HepG2 (cell line): ENCODE results near the gene NPHS1. TPM values are rescaled to one million over a fixed set of nuclear protein-coding genes. Genes with fewer than 3 reads are reported as not detected.

ENCODE experiments used
- DPF2 ChIP-seq: sonication (generic); formaldehyde crosslinking; IDR thresholded peaks from 2 replicates; pipeline ENCODE4 v1.4.0; 2020; ENCODE audit warnings: mild to moderate bottlenecking, low read depth, missing genetic modification reagents, borderline replicate concordance
- EEA1 ChIP-seq: sonication (generic); formaldehyde crosslinking; IDR thresholded peaks from 2 replicates; pipeline ENCODE4 v1.5.1; 2020; ENCODE audit warnings: mild to moderate bottlenecking, missing genetic modification reagents, borderline replicate concordance
- ETV6 ChIP-seq: sonication (generic); formaldehyde crosslinking; conservative IDR thresholded peaks from 2 replicates; pipeline ENCODE4 v1.4.0; 2020; ENCODE audit warnings: missing genetic modification reagents
- FOXJ3 ChIP-seq: sonication (generic); formaldehyde crosslinking; IDR thresholded peaks from 2 replicates; pipeline ENCODE4 v1.4.0; 2020; ENCODE audit warnings: missing genetic modification reagents, mild to moderate bottlenecking, borderline replicate concordance
- FOXK2 ChIP-seq: fragments of 450-650 bp; IDR thresholded peaks from 2 replicates; pipeline ENCODE4 v1.6.1; 2016
- GATA4 ChIP-seq: sonication (generic); IDR thresholded peaks from 2 replicates; pipeline ENCODE4 v1.6.1; 2016; ENCODE audit warnings: antibody characterized with exemption, low read depth, borderline replicate concordance
- GZF1 ChIP-seq: sonication (generic); formaldehyde crosslinking; IDR thresholded peaks from 2 replicates; pipeline ENCODE4 v1.5.1; 2020; ENCODE audit warnings: mild to moderate bottlenecking, missing genetic modification reagents
- KDM6A ChIP-seq: IDR thresholded peaks from 2 replicates; pipeline ENCODE4 v1.6.1; 2016; ENCODE audit warnings: low read depth
- KLF9 ChIP-seq: IDR thresholded peaks from 2 replicates; pipeline ENCODE4 v1.6.1; 2016; ENCODE audit warnings: low read depth
- ONECUT2 ChIP-seq: sonication (generic); formaldehyde crosslinking; IDR thresholded peaks from 2 replicates; pipeline ENCODE4 v1.4.0; 2020; ENCODE audit warnings: missing genetic modification reagents
- PHF8 ChIP-seq: sonication (generic); formaldehyde crosslinking; IDR thresholded peaks from 2 replicates; pipeline ENCODE4 v1.5.0; 2020; ENCODE audit warnings: missing genetic modification reagents
- POLR2AphosphoS5 ChIP-seq: IDR thresholded peaks from 2 replicates; pipeline ENCODE4 v1.6.1; 2012; ENCODE audit warnings: low read depth, low read length
- RORA ChIP-seq: sonication (generic); formaldehyde crosslinking; IDR thresholded peaks from 2 replicates; pipeline ENCODE4 v1.5.0; 2020; ENCODE audit warnings: mild to moderate bottlenecking, missing genetic modification reagents, moderate library complexity
- WIZ ChIP-seq: sonication (generic); formaldehyde crosslinking; IDR thresholded peaks from 2 replicates; pipeline ENCODE4 v1.5.1; 2020; ENCODE audit warnings: mild to moderate bottlenecking, missing genetic modification reagents
- YY1 ChIP-seq: IDR thresholded peaks from 2 replicates; pipeline ENCODE4 v1.6.1; 2011; ENCODE audit warnings: low read length, low read depth, moderate library complexity, mild to moderate bottlenecking; ENCODE audit not compliant: insufficient read depth, insufficient replicate concordance
- ZBTB8A ChIP-seq: sonication (generic); formaldehyde crosslinking; IDR thresholded peaks from 2 replicates; pipeline ENCODE4 v1.4.0; 2020; ENCODE audit warnings: mild to moderate bottlenecking, low read depth, missing genetic modification reagents, borderline replicate concordance
- ZFP1 ChIP-seq: IDR thresholded peaks from 2 replicates; pipeline ENCODE4 v1.6.1; 2016
- ZNF33A ChIP-seq: sonication (generic); formaldehyde crosslinking; IDR thresholded peaks from 2 replicates; pipeline ENCODE4 v1.5.1; 2020; ENCODE audit warnings: missing genetic modification reagents, mild to moderate bottlenecking, moderate library complexity, borderline replicate concordance
- ZNF484 ChIP-seq: sonication (generic); formaldehyde crosslinking; IDR thresholded peaks from 2 replicates; pipeline ENCODE4 v1.5.1; 2020; ENCODE audit warnings: mild to moderate bottlenecking, low read depth, missing genetic modification reagents, borderline replicate concordance
- ZNF558 ChIP-seq: sonication (generic); formaldehyde crosslinking; IDR thresholded peaks from 2 replicates; pipeline ENCODE4 v1.9.0; 2022; ENCODE audit warnings: mild to moderate bottlenecking, missing genetic modification reagents, borderline replicate concordance
- ZNF615 ChIP-seq: sonication (generic); formaldehyde crosslinking; IDR thresholded peaks from 2 replicates; pipeline ENCODE4 v1.5.0; 2020; ENCODE audit warnings: mild to moderate bottlenecking, missing genetic modification reagents, borderline replicate concordance
- polyA plus RNA-seq, 8 experiments: library from polyadenylated mRNA; depleted of rRNA in 3 of 8; stranded (reverse) in 7 of 8; unstranded in 1 of 8; fragments of >200 nt; fragmentation: Illumina TruSeq in 4 of 8; extraction: Trizol in 4 of 8; gene quantifications; 2 replicates each; pipeline versions ENCODE4 v1.2.1 to v1.2.3, GENCODE V29; 2011 to 2016; ENCODE audit warnings: low read depth in 4 of 8, missing spikeins in 1 of 8, mixed read lengths in 1 of 8; ENCODE audit not compliant: insufficient read depth in 1 of 8
- total RNA-seq, 5 experiments: library from RNA; depleted of rRNA; stranded (reverse); fragments of >200 nt; fragmentation: Illumina TruSeq; extraction: Trizol; gene quantifications; 2 replicates each; pipeline ENCODE4 v1.2.3, GENCODE V29; 2016; ENCODE audit warnings: low read depth in 1 of 5
- TF ChIP-seq, protein P1 (sequence below): sonication (generic); formaldehyde crosslinking; IDR thresholded peaks from 2 replicates; pipeline ENCODE4 v1.4.0; 2020; ENCODE audit warnings: mild to moderate bottlenecking, missing genetic modification reagents
- TF ChIP-seq, protein P2 (sequence below): sonication (generic); formaldehyde crosslinking; IDR thresholded peaks from 2 replicates; pipeline ENCODE4 v1.5.0; 2020; ENCODE audit warnings: missing genetic modification reagents
- TF ChIP-seq, protein P3 (sequence below): sonication (generic); formaldehyde crosslinking; IDR thresholded peaks from 2 replicates; pipeline ENCODE4 v1.4.0; 2020; ENCODE audit warnings: missing genetic modification reagents, borderline replicate concordance
- TF ChIP-seq, protein P4 (sequence below): sonication (generic); formaldehyde crosslinking; IDR thresholded peaks from 2 replicates; pipeline ENCODE4 v1.4.0; 2020; ENCODE audit warnings: missing genetic modification reagents
- TF ChIP-seq, protein P5 (sequence below): sonication (generic); formaldehyde crosslinking; IDR thresholded peaks from 2 replicates; pipeline ENCODE4 v1.8.1; 2022; ENCODE audit warnings: mild to moderate bottlenecking, missing genetic modification reagents

NPHS1 gene
- total and polyA plus RNA-seq, 2 of the 13 experiments (the other 11 are each of a cell fraction or from before 2014, with no cell fraction given), result not detected

DNA sequence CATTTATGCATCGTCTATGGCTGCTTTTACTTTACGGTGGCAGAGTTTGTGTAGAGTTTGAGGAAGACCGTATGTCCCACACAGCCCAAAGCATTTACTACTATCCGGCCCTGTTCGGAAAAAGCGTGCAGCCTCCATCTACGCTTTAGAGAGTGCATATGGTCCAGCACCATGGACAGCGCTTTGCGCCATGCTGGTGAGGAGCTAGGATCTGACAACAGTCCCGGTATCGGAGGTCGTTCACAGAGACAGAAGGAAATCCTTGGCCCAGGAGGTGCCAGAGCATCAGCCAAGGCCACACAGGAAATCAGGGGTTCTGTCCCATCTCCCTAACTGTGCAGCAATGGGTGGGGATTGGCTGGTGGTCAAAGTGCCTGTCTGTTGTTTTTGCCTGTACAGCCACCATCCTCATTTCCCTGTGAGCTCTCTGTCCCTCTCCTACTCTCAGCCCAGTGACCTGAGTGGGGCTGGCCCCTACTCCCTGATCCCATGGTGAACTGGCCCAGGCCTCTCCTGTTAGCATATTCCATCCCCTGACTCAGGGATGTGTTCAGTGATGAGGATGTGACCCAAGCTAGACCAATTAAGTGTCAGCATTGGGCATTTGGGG lies 23.5 kb downstream of the NPHS1 start (continued):
- TF ChIP-seq, protein P1, sequence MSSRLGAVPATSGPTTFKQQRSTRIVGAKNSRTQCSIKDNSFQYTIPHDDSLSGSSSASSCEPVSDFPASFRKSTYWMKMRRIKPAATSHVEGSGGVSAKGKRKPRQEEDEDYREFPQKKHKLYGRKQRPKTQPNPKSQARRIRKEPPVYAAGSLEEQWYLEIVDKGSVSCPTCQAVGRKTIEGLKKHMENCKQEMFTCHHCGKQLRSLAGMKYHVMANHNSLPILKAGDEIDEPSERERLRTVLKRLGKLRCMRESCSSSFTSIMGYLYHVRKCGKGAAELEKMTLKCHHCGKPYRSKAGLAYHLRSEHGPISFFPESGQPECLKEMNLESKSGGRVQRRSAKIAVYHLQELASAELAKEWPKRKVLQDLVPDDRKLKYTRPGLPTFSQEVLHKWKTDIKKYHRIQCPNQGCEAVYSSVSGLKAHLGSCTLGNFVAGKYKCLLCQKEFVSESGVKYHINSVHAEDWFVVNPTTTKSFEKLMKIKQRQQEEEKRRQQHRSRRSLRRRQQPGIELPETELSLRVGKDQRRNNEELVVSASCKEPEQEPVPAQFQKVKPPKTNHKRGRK (CRISPR knock-in tag), result no peak
- TF ChIP-seq RORA (no peak), PHF8 (no peak), GATA4 (no peak), YY1 (no peak), GZF1 (CRISPR knock-in tag) (peak; percentile 87; the same call in 1 of the 2 replicates), ZNF615 (peak; percentile 92), KDM6A (CRISPR knock-in tag) (no peak), ONECUT2 (CRISPR knock-in tag) (0 out of 2 replicates have a peak, but pooled peaks have one; percentile 37), ZBTB8A (CRISPR knock-in tag) (no peak; the same call in 1 of the 2 replicates), KLF9 (CRISPR knock-in tag) (peak; percentile 93; the same call in 1 of the 2 replicates), ZNF484 (CRISPR knock-in tag) (no peak; the same call in 1 of the 2 replicates), POLR2AphosphoS5 (no peak), ZFP1 (CRISPR knock-in tag) (peak; percentile 66; the same call in 1 of the 2 replicates), DPF2 (no peak), FOXK2 (no peak), EEA1 (CRISPR knock-in tag) (peak; percentile 95; the same call in 1 of the 2 replicates), ZNF558 (peak; percentile 96; the same call in 1 of the 2 replicates), WIZ (CRISPR knock-in tag) (peak; percentile 99), ZNF33A (CRISPR knock-in tag) (no peak), FOXJ3 (CRISPR knock-in tag) (no peak), ETV6 (CRISPR knock-in tag) (peak; percentile 89)
- TF ChIP-seq, protein P2, sequence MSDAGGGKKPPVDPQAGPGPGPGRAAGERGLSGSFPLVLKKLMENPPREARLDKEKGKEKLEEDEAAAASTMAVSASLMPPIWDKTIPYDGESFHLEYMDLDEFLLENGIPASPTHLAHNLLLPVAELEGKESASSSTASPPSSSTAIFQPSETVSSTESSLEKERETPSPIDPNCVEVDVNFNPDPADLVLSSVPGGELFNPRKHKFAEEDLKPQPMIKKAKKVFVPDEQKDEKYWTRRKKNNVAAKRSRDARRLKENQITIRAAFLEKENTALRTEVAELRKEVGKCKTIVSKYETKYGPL (CRISPR knock-in tag), result peak; percentile 85; the same call in 1 of the 2 replicates
- TF ChIP-seq, protein P3, sequence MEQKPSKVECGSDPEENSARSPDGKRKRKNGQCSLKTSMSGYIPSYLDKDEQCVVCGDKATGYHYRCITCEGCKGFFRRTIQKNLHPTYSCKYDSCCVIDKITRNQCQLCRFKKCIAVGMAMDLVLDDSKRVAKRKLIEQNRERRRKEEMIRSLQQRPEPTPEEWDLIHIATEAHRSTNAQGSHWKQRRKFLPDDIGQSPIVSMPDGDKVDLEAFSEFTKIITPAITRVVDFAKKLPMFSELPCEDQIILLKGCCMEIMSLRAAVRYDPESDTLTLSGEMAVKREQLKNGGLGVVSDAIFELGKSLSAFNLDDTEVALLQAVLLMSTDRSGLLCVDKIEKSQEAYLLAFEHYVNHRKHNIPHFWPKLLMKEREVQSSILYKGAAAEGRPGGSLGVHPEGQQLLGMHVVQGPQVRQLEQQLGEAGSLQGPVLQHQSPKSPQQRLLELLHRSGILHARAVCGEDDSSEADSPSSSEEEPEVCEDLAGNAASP (CRISPR knock-in tag), result peak; percentile 92
- TF ChIP-seq, protein P4, sequence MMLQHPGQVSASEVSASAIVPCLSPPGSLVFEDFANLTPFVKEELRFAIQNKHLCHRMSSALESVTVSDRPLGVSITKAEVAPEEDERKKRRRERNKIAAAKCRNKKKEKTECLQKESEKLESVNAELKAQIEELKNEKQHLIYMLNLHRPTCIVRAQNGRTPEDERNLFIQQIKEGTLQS (CRISPR knock-in tag), result peak; percentile 85
- TF ChIP-seq, protein P5, sequence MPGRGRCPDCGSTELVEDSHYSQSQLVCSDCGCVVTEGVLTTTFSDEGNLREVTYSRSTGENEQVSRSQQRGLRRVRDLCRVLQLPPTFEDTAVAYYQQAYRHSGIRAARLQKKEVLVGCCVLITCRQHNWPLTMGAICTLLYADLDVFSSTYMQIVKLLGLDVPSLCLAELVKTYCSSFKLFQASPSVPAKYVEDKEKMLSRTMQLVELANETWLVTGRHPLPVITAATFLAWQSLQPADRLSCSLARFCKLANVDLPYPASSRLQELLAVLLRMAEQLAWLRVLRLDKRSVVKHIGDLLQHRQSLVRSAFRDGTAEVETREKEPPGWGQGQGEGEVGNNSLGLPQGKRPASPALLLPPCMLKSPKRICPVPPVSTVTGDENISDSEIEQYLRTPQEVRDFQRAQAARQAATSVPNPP (CRISPR knock-in tag), result no peak
